Amygdala (tissue), 56 donors: Measurements from ENCODE around the gene RINT1.
"Not testable (repeated sequence)": the region's sequence is repeated elsewhere in the genome, so short reads cannot be mapped to it uniquely, and the experiment has no call there.

Experiments
- DNase-seq, 56 donors: peaks; one replicate each; lab custom pipeline; 2025; lab: John Stamatoyannopoulos, UW

RINT1 gene

GRCh38 chr7:105531792-105532671 lies at the start of gene RINT1:
TSS of gene RINT1 (plus strand) at chr7:105532201. CDS start at chr7:105532316, 115 bp downstream.
- DNase-seq, result peak; percentile 17 to 93 (median 82)

DNA sequence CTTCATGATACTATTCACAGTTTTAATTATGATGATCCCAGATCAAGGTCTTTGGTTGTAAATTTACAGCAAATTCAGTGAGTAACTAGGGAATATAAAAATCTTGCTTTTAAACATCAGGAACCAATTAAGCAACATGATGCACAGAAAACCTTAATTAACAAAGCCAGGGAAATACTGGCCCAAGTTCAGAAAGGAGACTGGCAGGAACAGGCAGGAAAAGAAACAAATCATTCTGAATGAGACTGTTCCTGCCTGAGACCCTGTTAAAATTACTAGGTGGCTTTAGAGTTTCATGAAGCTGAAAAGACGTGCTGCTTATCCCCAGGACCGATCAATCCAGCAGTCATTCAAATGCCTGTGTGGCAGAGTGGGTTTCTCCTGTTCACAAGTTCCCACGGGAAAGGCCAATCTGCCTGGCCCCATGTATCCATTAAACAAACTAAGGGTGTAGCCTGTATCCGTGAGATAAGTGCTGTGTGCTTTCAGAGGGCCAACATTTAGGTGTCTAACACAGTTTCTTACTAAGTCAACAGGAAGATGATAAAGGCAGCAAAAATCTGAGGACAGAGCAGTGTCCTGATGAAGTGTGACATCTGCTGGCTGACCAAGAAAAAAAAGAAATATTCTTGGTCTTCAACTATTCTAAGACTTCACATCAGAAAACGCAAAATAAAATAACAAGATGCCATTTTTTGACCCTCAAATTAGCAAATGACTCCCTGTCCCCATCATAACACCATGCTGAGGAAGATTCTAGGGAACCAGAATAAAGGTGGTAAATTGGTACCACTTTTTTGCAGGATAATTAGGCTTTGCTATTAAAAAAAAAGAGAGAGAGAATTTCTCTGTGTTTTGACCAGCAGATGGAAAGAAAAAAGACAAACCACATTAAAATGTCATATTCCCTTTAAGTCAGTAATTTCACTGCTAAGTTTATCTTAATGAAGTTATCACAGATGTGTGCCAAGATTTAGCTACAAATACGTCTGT lies 44.1 kb upstream of the RINT1 start:
- peak in 4 of 56 donors; percentile 0 to 9 (median 5) for DNase-seq

- DNase-seq, result no peak
Observed at GRCh38 chr7:105489409-105489808, 42.6 kb upstream of the RINT1 start.

DNA sequence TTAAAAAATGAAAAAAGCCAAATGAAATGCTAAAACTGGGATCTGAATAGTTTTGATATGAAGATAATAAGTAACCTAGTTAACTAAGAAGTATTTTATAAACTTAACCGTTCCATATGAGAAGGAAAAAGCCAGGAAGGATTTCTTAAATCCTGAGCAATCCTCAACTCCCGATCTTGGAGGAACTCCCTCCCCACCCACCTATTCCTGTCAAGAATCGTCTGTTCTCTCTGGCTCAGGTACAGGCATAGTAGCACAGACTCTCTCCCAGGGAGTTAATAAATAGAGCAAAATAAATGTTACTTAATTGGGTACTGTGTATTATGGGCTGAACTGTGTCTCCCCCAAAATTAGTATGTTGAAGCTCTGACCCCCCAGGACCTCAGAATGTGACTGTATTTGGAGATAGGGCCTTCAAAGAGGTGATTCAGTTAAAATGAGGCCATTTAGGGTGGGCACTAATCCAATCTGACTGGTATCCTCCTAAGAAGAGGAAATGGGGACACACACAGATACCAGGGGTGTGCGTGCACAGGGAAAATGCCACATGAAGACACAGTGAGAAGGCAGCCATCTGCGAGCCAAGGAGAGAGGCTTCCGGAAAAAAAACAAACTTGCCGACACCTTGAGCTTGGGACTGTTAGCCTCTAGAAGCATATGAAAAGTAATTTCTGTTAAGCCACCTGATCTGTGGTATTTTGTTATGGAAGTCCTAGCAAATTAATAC lies 38.6 kb upstream of the RINT1 start:
- DNase-seq, result peak in 1 of 56 donors; percentile 1

- DNase-seq, result no peak
Observed at GRCh38 chr7:105493923-105494315, 38.1 kb upstream of the RINT1 start.

GRCh38 chr7:105496521-105496920 lies 35.5 kb upstream of the RINT1 start:
- DNase-seq, result no peak

GRCh38 chr7:105497016-105497415 lies 35.0 kb upstream of the RINT1 start:
- DNase-seq, result no peak

DNA sequence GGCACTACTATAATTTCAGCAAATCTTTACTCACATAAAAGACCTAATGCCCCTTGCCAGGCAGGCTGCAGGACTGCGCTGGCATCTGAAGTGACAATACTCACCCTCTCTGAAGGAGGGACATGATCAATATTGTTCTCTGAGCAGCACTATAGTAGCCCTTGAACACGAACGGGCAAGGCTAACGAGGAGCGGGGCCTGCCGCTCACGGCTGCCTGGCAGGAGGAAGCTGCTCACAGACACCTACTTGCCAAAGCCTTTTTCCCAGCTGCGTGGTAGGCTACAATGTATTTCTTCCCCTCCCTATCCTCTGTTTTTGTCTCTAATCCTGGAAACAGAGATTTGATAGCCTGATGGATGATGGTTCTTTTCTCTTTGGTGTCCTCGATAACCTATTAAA lies 29.8 kb upstream of the RINT1 start:
- DNase-seq, result no peak

GRCh38 chr7:105512415-105512814 lies 19.6 kb upstream of the RINT1 start:
- no peak for DNase-seq

GRCh38 chr7:105512926-105513526 lies 19.0 kb upstream of the RINT1 start:
- DNase-seq, result no peak

- DNase-seq, result not testable (repeated sequence)
Observed at GRCh38 chr7:105515610-105516009, 16.4 kb upstream of the RINT1 start.

DNA sequence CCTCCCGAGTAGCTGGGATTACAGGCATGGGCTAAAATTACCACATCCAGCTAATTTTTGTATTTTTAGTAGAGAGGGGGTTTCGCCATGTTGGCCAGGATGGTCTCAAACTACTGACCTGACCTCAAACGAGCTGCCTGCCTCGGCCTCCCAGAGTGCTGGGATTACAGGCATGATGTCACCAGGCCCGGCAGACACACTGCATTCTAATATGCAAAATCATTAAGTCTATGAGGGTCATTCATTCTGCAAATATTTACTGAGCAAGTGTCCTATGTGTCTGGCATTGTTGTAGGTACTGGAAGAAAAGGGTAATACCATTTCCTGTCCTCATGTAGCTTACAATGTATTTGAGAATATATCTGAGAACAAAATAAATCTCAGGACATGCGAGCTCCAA lies 12.6 kb upstream of the RINT1 start:
- DNase-seq, result no peak

- not testable (repeated sequence) for DNase-seq
Observed at GRCh38 chr7:105520620-105521019, 11.4 kb upstream of the RINT1 start.

- DNase-seq, result peak in 47 of 56 donors; percentile 4 to 68 (median 40)
Observed at GRCh38 chr7:105521027-105521716, 10.8 kb upstream of the RINT1 start.

DNA sequence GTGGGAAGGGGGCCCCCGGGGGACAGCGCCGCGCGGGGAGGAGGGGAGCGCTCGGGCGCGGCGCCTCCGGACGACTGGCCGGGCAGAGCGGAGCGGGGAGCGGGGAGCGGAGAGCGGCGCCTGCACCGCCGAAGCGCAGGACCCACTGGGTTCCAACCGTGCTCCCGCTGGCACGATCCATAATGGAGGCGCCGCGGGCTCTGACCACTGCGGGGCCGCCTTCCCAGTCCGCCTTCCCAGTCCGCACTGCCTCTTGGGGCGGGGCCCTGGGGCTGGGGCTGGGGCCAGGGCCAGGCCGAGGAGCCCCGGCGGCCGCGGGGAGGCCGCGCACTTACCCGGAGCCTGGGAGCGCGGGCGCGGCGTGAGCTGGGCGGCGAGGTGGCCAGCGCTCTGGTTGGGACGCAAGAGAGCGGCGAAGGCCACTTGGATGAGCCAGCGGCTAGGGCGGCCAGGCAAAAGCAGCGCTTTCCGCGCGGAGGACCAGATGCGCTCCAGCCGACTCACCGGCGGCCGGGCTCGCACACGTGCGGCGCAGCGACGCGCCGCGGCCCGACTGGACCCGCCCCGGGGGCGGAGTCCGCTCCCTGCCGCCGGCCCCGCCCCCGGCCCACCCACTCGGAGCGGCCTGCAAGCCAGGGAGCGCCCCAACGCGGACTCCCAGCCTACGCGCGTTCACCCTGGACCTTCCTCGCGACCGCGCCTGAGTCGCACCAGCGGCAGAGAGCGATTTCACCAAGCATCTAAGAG lies 10.1 kb upstream of the RINT1 start, which contains the start of gene PUS7:
TSS of gene PUS7 (minus strand) at position 555 of the 747 bp plus-strand sequence. CDS start 13,759 bp downstream, outside the sequence.
- peak; percentile 13 to 93 (median 78) for DNase-seq

- DNase-seq, result not testable (repeated sequence)
Observed at GRCh38 chr7:105524423-105524822, 7.6 kb upstream of the RINT1 start.

- no peak for DNase-seq
Observed at GRCh38 chr7:105524840-105525239, 7.2 kb upstream of the RINT1 start.

DNA sequence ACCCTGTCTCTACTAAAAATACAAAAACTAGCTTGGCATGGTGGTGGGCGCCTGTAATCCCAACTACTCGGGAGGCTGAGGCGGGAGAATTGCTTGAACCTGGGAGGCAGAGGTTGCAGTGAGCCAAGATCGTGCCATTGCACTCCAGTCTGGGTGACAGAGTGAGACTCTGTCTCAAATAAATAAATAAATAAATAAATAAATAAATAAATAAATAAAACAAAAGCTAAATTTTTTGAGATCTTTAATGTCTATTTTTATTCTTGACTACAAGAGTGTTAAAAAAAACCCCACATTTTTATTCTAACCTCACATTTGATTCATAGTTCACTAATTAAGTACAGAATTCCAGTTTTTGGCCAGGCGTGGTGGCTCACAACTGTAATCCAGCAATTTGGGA lies 4.3 kb upstream of the RINT1 start:
- DNase-seq, result not testable (repeated sequence)
